Measurements from ENCODE around the gene SESN2.
A peak's percentile ranks its signal among the peaks of the same experiment; 100 is the strongest.

SESN2 gene

GRCh38 chr1:28301368-28302174 is 42.3 kb downstream of the SESN2 start:
- no peak overlapping the region for H3K4me3 ChIP-seq (ENCODE audit: low read length, poor library complexity, severe bottlenecking)
- H4K20me1 ChIP-seq (ENCODE audit: insufficient read depth, low read length, poor library complexity, severe bottlenecking), result no peaks in the 10 kb centered on the region
- no peaks in the 10 kb centered on the region for H3K36me3 ChIP-seq (ENCODE audit: insufficient read depth, low read length)
- H3F3A ChIP-seq (ENCODE audit: low read depth), result no peaks in the 10 kb centered on the region
- no peak overlapping the region for H2AFZ ChIP-seq (ENCODE audit: low read length)
- no peak overlapping the region for H3K4me2 ChIP-seq (ENCODE audit: low read depth, low read length, poor library complexity, severe bottlenecking)
- no peaks in the 10 kb centered on the region for H3K79me2 ChIP-seq (ENCODE audit: insufficient read depth, low read length)
- no peaks in the 10 kb centered on the region for H3K9me2 ChIP-seq (replicated peaks; ENCODE audit: low read depth, low read length)
- H3K9ac ChIP-seq (ENCODE audit: low read depth, low read length, poor library complexity, severe bottlenecking), result no peak overlapping the region
- no peaks in the 10 kb centered on the region for H3K9me3 ChIP-seq (ENCODE audit: insufficient read depth, low read depth, low read length)
- no peaks in the 10 kb centered on the region for H3K27me3 ChIP-seq (ENCODE audit: insufficient read depth, low read length, poor library complexity, severe bottlenecking)
- peaks cover 5% of the 10 kb centered on the region for H3K4me1 ChIP-seq (ENCODE audit: insufficient read depth, low read length, poor library complexity, severe bottlenecking)
- TF ChIP-seq EZH2phosphoT487 (IDR thresholded peaks at IDR 0.05; ENCODE audit: borderline replicate concordance), result no peak
- TF ChIP-seq CTCF (conservative IDR thresholded peaks at IDR 0.05; ENCODE audit: low read length), result no peak

DNA sequence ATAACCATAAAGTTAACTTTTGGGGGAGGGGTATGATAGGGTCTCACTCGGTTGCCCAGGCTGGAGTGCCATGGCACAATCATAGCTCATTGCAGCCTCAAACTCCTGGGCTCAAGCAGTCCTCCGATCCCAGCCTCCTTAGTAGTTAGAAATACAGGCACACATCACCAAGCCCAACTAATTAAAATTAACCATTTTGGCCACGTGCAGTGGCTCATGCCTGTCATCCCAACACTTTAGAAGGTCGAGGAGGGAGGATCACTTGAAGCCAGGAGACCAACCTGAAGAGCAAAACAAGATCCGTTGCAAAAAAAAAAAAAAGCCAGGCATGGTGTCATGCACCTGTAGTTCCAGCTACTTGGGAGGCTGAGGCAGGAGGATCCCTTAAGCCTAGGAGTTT is 42.9 kb downstream of the SESN2 start:
- Histone ChIP-seq H3K36me3 (ENCODE audit: insufficient read depth, low read length) (no peaks in the 10 kb centered on the region), H3F3A (ENCODE audit: low read depth) (no peaks in the 10 kb centered on the region), H3K27me3 (ENCODE audit: insufficient read depth, low read length, poor library complexity, severe bottlenecking) (no peaks in the 10 kb centered on the region), H4K20me1 (ENCODE audit: insufficient read depth, low read length, poor library complexity, severe bottlenecking) (no peaks in the 10 kb centered on the region), H3K9me3 (ENCODE audit: insufficient read depth, low read depth, low read length) (no peaks in the 10 kb centered on the region), H3K4me1 (ENCODE audit: insufficient read depth, low read length, poor library complexity, severe bottlenecking) (peaks cover 5% of the 10 kb centered on the region), H3K9ac (ENCODE audit: low read depth, low read length, poor library complexity, severe bottlenecking) (no peak overlapping the region), H3K4me3 (ENCODE audit: low read length, poor library complexity, severe bottlenecking) (no peak overlapping the region), H3K79me2 (ENCODE audit: insufficient read depth, low read length) (no peaks in the 10 kb centered on the region), H3K4me2 (ENCODE audit: low read depth, low read length, poor library complexity, severe bottlenecking) (no peak overlapping the region), H3K9me2 (replicated peaks; ENCODE audit: low read depth, low read length) (no peaks in the 10 kb centered on the region), H2AFZ (ENCODE audit: low read length) (no peak overlapping the region)
- no peak for TF ChIP-seq EZH2phosphoT487 (IDR thresholded peaks at IDR 0.05; ENCODE audit: borderline replicate concordance)
- no peak for TF ChIP-seq CTCF (conservative IDR thresholded peaks at IDR 0.05; ENCODE audit: low read length)

GRCh38 chr1:28306301-28306949 is 47.1 kb downstream of the SESN2 start:
- Histone ChIP-seq H3K9ac (ENCODE audit: low read depth, low read length, poor library complexity, severe bottlenecking) (no peak overlapping the region), H3F3A (ENCODE audit: low read depth) (no peaks in the 10 kb centered on the region), H2AFZ (ENCODE audit: low read length) (peak overlapping the region; percentile 66), H3K4me3 (ENCODE audit: low read length, poor library complexity, severe bottlenecking) (no peak overlapping the region), H3K4me2 (ENCODE audit: low read depth, low read length, poor library complexity, severe bottlenecking) (no peak overlapping the region), H4K20me1 (ENCODE audit: insufficient read depth, low read length, poor library complexity, severe bottlenecking) (no peaks in the 10 kb centered on the region), H3K36me3 (ENCODE audit: insufficient read depth, low read length) (no peaks in the 10 kb centered on the region), H3K9me2 (replicated peaks; ENCODE audit: low read depth, low read length) (no peaks in the 10 kb centered on the region), H3K4me1 (ENCODE audit: insufficient read depth, low read length, poor library complexity, severe bottlenecking) (peaks cover 5% of the 10 kb centered on the region), H3K9me3 (ENCODE audit: insufficient read depth, low read depth, low read length) (no peaks in the 10 kb centered on the region), H3K27me3 (ENCODE audit: insufficient read depth, low read length, poor library complexity, severe bottlenecking) (no peaks in the 10 kb centered on the region), H3K79me2 (ENCODE audit: insufficient read depth, low read length) (no peaks in the 10 kb centered on the region)
- TF ChIP-seq EZH2phosphoT487 (IDR thresholded peaks at IDR 0.05; ENCODE audit: borderline replicate concordance) (no peak), CTCF (conservative IDR thresholded peaks at IDR 0.05; ENCODE audit: low read length) (no peak)
